ENCODE data around the gene MYO10.
"Not testable (repeated sequence)": the region's sequence is repeated elsewhere in the genome, so short reads cannot be mapped to it uniquely, and the experiment has no call there.

Gene MYO10

GRCh38 chr5:16742938-16743337 is 193.2 kb downstream of the MYO10 start:
- in situ Hi-C loops (cut with HindIII; ENCODE audit: low pct_ligation_motif_present, low pct_unique_long_range_greater_than_20kb, low sequenced_read_pairs): no loop called here
- DNase-seq: no peak

GRCh38 chr5:16740811-16741392 is 195.2 kb downstream of the MYO10 start:
- in situ Hi-C loops (cut with HindIII; ENCODE audit: low pct_ligation_motif_present, low pct_unique_long_range_greater_than_20kb, low sequenced_read_pairs): no loop called here
- DNase-seq: no peak

- in situ Hi-C loops (cut with HindIII; ENCODE audit: low pct_ligation_motif_present, low pct_unique_long_range_greater_than_20kb, low sequenced_read_pairs): no loop called here
These were observed 195.8 kb downstream of the MYO10 start for GRCh38 chr5:16740066-16740810.

GRCh38 chr5:16738393-16738792 is 197.7 kb downstream of the MYO10 start:
- DNase-seq; in situ Hi-C loops (cut with HindIII; ENCODE audit: low pct_ligation_motif_present, low pct_unique_long_range_greater_than_20kb, low sequenced_read_pairs): not testable (repeated sequence)

More at GRCh38 chr5:16740066-16740810, 195.8 kb downstream of the MYO10 start:
- DNase-seq: no peak

- no peak for DNase-seq
- in situ Hi-C loops (cut with HindIII; ENCODE audit: low pct_ligation_motif_present, low pct_unique_long_range_greater_than_20kb, low sequenced_read_pairs): no loop called here
These were observed 198.3 kb downstream of the MYO10 start for GRCh38 chr5:16737620-16738364.

- in situ Hi-C loops (cut with HindIII; ENCODE audit: low pct_ligation_motif_present, low pct_unique_long_range_greater_than_20kb, low sequenced_read_pairs): no loop called here
- DNase-seq: no peak
These were observed 198.9 kb downstream of the MYO10 start for GRCh38 chr5:16737209-16737608.

GRCh38 chr5:16736158-16736995 is 199.7 kb downstream of the MYO10 start:
- no peak for DNase-seq
- in situ Hi-C loops (cut with HindIII; ENCODE audit: low pct_ligation_motif_present, low pct_unique_long_range_greater_than_20kb, low sequenced_read_pairs): no loop called here

- DNase-seq: no peak
- in situ Hi-C loops (cut with HindIII; ENCODE audit: low pct_ligation_motif_present, low pct_unique_long_range_greater_than_20kb, low sequenced_read_pairs): no loop called here
These were observed 200.7 kb downstream of the MYO10 start for GRCh38 chr5:16735101-16736060.

- in situ Hi-C loops (cut with HindIII; ENCODE audit: low pct_ligation_motif_present, low pct_unique_long_range_greater_than_20kb, low sequenced_read_pairs): no loop called here
- DNase-seq: no peak
These were observed 202.6 kb downstream of the MYO10 start for GRCh38 chr5:16733331-16734006.

- in situ Hi-C loops (cut with HindIII; ENCODE audit: low pct_ligation_motif_present, low pct_unique_long_range_greater_than_20kb, low sequenced_read_pairs): no loop called here
- DNase-seq: no peak
These were observed 203.7 kb downstream of the MYO10 start for GRCh38 chr5:16732356-16732755.

- in situ Hi-C loops (cut with HindIII; ENCODE audit: low pct_ligation_motif_present, low pct_unique_long_range_greater_than_20kb, low sequenced_read_pairs): no loop called here
- DNase-seq: no peak
These were observed 208.2 kb downstream of the MYO10 start for GRCh38 chr5:16727755-16728325.

- DNase-seq: no peak
These were observed 209.5 kb downstream of the MYO10 start for GRCh38 chr5:16726538-16726946.

GRCh38 chr5:16725575-16725974 is 210.5 kb downstream of the MYO10 start:
- in situ Hi-C loops (cut with HindIII; ENCODE audit: low pct_ligation_motif_present, low pct_unique_long_range_greater_than_20kb, low sequenced_read_pairs): no loop called here

More at GRCh38 chr5:16726538-16726946, 209.5 kb downstream of the MYO10 start:
- in situ Hi-C loops (cut with HindIII; ENCODE audit: low pct_ligation_motif_present, low pct_unique_long_range_greater_than_20kb, low sequenced_read_pairs): no loop called here

GRCh38 chr5:16723821-16724220 is 212.3 kb downstream of the MYO10 start:
- in situ Hi-C loops (cut with HindIII; ENCODE audit: low pct_ligation_motif_present, low pct_unique_long_range_greater_than_20kb, low sequenced_read_pairs): no loop called here
- no peak for DNase-seq

More at GRCh38 chr5:16725575-16725974, 210.5 kb downstream of the MYO10 start:
- no peak for DNase-seq

GRCh38 chr5:16722097-16722495 is 214.0 kb downstream of the MYO10 start:
- DNase-seq: no peak
- in situ Hi-C loops (cut with HindIII; ENCODE audit: low pct_ligation_motif_present, low pct_unique_long_range_greater_than_20kb, low sequenced_read_pairs): no loop called here

- DNase-seq: no peak
- in situ Hi-C loops (cut with HindIII; ENCODE audit: low pct_ligation_motif_present, low pct_unique_long_range_greater_than_20kb, low sequenced_read_pairs): no loop called here
These were observed 214.7 kb downstream of the MYO10 start for GRCh38 chr5:16721151-16722096.
